ENCODE measurements around the gene SIGLEC7.
A peak's percentile ranks its signal among the peaks of the same experiment; 100 is the strongest.

The SIGLEC7 gene

DNA sequence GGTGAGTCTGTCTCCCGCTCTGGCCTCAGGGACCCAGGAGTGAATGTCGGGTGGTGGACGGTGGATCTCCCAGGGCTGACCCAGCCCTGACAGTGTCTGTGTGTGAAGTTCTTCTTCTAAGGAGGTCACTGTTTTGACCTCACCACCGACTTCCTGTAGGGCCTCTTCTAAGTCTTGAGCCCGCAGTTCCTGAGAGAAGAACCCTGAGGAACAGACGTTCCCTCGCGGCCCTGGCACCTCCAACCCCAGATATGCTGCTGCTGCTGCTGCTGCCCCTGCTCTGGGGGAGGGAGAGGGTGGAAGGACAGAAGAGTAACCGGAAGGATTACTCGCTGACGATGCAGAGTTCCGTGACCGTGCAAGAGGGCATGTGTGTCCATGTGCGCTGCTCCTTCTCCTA is at the start of gene SIGLEC7:
Gene SIGLEC7 (plus strand): TSS at position 183 of the 400 bp plus-strand sequence. CDS start 69 bp downstream, at position 252.
- DNase-seq, result no peak

DNA sequence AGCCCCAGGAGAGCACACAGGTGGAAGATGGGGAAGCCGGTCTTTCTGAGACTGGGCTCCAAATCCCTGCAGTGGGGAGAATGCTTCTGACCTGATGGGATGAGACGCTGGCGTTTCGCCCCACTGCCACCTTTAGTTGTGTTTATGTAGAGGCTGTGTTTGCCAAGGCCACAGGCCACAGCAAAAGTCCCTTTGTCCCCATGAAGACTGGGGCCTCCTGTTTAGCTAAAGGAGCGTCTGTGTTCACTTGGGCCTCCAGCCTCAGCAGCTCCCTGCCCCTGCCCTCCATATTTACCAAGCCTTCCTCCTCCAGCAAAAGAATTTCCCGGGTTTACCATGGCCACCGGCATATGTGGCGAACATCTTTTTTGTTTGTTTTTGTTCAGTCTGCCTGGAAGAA is 49.0 kb upstream of the SIGLEC7 start:
- no peak for DNase-seq

- no peak for DNase-seq
Observed at GRCh38 chr19:51093510-51094345, 48.4 kb upstream of the SIGLEC7 start.

- DNase-seq, result peak; percentile 22
Observed at GRCh38 chr19:51094696-51095279, 47.3 kb upstream of the SIGLEC7 start.

DNA sequence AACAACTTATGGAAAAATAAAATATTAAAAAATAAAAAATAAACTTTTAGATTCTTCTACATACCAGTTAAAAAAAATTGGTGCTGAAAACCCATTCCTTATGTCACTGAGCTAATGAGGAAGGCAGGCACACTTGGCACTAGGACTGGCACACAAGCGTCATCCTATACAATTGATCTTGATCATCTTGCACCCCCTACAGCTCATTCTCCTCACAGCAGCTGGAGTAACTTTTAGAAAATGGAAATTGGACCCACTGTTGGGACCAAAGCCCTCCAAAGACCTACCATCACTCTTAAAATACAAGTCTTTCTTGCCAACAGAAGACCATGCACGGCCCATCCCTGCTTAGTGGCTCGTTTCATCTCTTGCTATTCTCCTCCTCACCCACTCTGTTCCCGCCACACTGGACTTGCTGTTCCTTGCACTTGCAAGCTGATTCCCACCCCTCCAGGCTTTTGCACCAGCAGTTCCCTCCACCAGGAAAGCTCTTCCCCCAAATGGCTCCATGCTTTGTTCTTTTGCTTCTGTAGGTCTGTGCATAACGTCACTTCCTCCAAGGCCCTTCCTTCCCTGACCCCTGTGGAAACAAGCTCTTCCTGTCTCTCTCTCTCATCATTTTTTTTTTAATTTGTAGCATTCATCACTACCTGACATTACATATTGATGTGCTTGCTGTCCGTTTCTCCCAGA is 45.5 kb upstream of the SIGLEC7 start:
- no peak for DNase-seq

GRCh38 chr19:51097166-51097738 is 44.8 kb upstream of the SIGLEC7 start:
- peak; percentile 68 for DNase-seq

DNA sequence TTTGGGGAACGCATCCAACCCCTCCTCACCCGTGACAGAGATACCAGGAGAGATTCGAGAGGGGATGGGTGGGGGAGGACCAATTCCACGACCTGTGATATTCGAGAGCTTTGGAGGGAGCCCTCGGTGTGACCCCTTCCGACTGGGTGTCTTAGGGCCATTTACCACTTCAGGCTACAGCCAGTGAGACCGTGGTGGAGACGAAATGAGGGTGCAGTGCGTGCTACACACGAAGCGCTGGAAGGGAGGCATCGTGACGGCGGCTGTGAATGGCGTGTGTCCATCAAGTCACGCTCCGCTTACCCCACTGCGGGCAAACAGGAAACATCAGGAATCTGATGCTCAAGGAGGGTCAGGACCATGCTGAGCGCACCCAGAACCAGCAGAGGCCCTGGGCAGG is 44.3 kb upstream of the SIGLEC7 start:
- no peak for DNase-seq

DNA sequence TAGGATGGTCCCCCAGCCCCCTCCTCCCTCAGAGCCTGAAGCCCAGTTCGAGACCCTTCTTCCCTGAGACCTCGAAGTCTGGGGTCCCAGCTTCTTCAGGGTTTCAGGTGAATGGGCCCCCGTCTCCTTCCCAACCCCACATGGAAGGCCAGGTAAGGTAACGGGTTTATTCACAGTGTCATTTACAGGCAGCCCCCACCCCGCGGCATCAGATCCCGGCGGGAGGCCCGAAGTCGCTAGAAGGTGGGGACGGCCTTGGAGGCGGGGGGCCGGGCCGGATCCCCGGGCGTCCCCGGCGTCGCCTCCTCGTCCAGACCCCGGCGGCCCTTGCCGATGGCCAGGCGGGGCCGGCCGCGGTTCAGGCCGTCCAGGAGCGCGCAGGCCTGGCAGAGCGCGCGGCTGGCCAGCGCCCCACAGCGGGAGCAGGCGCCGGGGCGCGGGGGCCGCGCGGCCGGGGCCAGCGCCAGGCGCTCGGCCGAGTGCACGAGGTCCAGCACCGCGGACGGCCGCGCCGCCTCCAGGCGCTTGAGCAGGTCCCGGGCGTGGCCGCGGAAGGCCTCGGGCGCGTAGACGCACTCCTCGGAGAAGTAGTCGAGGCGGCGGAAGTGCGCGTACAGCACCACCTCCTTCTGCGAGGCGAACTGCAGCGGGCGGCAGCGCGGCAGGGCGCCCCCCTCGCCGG is 43.6 kb upstream of the SIGLEC7 start:
- DNase-seq, result peak; percentile 42

DNA sequence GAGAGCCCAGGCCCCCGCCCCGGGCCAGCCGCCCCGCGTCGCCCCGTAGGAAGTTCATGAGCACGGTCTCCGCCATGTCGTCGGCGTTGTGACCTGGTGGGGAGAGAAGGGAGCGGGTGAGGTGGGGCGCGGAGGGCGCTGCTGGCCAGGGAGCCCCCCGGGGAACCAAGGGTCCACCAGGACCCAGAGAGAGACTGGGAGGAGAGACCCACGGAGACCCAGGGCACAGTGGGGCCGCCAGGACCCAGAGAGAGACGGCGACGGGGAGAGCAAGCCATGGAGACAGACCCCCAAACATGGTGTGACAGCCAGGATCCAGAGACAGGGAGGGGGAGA is 43.1 kb upstream of the SIGLEC7 start:
- DNase-seq, result no peak

DNA sequence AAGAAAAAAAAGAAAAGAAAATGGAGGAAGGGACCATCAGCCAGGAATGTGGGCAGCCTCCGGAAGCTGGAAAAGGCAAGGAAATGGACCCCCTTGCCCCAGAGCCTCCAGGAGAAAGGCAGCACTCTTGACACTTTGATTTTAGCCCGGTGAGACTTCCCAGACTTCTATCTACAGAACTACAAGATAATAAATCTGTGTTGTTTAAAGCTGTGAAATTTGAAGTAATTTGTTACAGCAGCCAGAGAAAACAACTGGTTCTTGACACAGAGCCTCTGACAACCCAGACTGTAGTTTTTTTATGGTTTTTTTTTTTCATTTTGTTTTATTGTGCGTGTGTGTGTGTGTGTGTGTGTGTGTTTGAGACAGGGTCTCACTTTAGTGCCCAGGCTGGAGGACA is 41.5 kb upstream of the SIGLEC7 start:
- DNase-seq, result no peak

DNA sequence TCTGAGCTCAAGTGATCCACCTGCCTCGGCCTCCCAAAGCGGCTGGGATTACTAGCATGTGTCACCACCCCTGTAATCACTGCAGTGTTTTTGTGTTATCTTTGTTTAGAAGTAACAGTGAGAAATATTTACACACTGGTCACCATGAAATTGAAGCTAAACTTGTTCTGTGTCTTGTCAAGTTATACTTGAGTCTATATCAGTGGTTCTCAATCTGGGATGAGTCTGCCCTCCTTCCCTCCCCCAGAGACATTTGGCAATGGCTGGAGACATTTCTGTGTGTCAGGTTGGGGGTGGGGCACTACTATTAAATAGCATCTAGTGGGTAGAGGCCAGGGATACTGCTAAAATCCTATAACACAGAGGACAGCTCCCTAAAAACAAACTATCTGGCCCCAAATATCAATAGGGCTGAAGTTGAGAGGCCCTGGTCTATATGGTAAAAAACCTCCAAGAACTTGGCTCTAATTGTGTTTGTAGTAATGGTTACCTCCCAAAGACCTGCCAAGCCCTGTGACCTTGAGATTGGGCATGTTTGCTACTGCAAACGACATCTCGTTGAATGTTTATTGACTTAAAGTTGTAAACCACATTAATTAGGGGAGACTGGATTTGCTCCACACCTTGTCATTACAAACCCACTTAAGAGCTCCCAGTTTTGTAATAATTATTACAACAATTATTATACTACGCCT is 40.8 kb upstream of the SIGLEC7 start:
- DNase-seq, result no peak

DNA sequence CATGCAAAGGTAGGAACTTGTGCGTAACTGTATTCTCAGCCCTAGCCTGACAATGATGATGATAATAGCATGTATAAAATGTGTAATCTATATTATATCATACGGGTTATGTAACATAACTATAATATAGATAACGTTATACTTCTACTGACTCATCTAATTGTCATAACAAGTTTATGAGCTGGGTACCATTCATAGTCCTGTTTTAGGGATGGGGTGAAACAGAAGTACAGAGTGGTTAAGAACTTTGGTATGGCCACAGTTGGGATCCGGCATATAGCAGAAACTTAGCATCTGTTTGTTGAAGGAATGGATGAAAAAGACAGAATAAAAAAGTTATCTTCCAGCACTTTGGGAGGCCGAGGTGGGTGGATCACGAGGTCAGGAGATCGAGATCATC is 39.1 kb upstream of the SIGLEC7 start:
- no peak for DNase-seq

DNA sequence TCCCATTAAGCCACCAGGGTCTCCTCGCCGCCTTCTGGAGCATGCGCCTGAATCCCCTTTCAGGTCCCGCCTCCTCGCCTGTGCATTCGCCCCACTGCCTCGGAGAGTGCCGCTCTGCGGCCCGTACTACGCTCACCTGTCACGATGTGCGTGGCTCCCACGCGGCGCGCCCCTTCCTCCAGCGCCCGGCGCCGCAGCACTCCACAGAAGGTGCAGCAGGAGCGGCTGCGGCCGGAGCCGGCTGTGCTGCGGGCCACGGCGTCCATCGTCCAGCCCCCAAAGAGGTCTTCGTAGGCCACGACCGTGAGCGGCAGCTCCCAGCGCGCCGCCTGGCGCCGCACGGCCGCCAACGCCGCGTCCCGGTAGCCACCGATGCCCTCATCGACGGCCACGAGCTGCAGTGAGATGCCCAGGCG is 38.2 kb upstream of the SIGLEC7 start:
- DNase-seq, result no peak

DNA sequence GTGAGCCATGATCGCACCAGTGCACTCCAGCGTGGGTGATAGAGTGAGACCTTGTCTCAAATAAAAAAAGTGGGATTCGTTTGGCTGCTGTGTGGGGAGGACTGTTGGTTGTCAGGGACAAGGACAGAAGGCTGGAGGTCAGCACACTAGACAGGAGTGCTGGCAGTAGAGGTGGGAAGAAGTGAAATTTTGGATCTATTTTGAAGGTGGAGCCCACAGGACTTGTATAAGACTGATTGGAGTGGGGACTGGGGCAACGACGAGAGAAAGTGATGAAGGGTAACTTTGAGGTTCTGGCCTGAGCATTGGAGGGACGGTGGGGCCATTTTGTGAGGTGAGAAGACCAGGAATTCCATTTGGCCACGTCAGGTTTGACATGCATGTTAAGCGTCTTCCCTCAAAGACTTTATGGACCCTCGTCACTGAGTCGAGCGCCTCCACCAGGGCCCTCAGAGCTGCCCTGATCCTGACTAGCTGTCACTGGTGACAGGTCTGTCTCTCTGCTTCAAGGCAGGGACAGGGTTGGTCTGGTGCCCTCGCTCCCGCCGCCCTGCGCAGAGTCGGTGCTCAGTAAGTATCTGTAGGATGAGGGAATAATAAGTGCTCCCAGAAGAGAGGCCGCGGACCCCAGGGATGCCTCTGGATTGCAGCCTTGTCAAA is 34.6 kb upstream of the SIGLEC7 start:
- DNase-seq, result peak; percentile 10

DNA sequence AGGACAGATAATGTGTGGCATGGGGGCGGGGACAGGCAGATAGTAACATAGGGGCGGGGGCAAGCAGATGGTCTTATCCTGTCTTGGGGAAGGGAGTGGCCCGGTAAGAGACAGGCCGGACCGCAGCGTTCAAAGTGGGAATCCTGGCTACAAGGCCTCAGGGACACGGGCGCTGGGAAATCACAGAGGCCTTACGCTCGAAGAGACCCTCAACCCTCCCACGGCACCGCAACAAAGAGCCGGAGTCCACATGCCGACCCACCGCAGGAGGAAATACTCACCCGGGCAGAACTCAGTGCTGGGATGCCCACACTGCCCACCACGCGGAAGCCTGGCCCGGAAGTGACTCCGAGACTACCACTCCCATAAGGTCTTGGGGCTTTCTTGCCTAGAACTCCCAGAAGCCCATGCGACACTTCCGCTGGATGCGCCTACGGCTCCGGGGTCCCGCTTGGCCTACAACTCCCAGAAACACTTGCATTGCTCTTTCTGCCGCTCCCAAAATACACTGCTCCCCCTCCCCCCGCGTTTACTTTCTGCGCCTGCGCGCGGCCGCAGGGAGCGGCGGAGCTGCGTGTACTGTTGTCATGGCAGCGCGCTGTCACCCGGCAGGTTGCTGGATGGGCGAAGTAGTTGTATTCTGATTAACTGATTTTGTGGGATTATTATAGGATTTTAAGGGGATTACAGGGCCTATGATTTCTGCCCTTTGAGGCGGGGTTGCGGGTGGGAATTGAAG is 33.9 kb upstream of the SIGLEC7 start, which contains the start of gene CTU1:
Gene CTU1 (minus strand): TSS at position 344 of the 739 bp plus-strand sequence. CDS start 3,840 bp downstream, outside the sequence.
- peak; percentile 99 for DNase-seq

DNA sequence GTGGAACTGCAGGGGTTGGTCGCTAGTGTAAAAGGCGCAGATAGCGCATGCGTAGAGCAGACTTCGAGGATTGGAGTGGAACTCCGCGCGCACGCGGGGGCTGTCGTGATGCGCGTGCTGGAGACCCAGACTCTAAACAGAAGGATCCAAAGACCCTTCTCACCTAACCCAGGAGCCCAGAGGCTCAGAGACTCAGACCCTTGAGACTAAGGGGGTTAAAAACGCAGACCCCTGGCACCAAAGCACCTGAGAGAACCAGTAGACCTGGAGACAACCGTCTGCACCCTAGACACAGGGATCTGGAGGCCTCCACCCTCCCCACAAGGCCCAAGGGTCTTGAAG is 33.3 kb upstream of the SIGLEC7 start:
- DNase-seq, result no peak

GRCh38 chr19:51110666-51110971 is 31.5 kb upstream of the SIGLEC7 start:
- no peak for DNase-seq

- DNase-seq, result no peak
Observed at GRCh38 chr19:51111606-51112005, 30.5 kb upstream of the SIGLEC7 start.

GRCh38 chr19:51114087-51114729 is 27.9 kb upstream of the SIGLEC7 start:
- peak; percentile 28 for DNase-seq

DNA sequence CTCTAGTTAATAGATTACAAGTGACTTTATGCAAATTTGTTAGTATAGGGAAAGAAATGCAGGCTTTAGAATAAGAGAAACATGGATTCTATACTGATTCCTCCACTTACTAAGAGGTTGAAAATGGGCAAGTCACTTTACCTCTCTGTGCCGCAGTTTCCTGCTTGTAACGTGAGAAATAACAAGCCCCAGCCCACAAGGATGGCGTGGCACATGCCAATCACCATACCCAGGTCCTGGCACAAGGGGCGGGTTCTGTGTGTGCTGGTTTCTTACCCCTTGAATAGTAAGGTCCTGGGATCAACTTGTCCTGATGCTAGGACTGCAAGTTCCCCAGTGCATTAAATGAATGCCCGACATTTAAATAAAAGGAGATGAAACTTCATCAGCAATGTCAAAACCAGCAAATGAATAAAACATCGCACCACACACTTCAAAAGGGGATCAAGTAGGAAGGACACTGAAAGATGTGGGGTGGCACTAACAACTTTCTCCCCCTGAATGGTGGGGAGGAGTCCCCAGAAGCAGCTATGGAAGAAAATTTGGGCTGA is 25.3 kb upstream of the SIGLEC7 start:
- peak; percentile 38 for DNase-seq

All from CD4-positive, alpha-beta T cell treated with Interleukin-17A for 1 hour (primary cell).